GM13976 (cell line): ENCODE measurements around the gene MED8.

Source experiments
- DNase-seq: peaks from one replicate; pipeline ENCODE4 v3.0.0; 2012; ENCODE audit warnings: low spot score
- in situ Hi-C: fragments of 300-500 bp; cut with MboI; formaldehyde crosslinking; loops from one replicate; pipeline ENCODE4 v1.12.0; 2022; ENCODE audit warnings: low sequenced_read_pairs, mixed read lengths, inconsistent platforms; ENCODE audit not compliant: unreplicated experiment
- TF ChIP-seq, protein P1 (sequence below): IDR thresholded peaks from 2 replicates; pipeline ENCODE4 v1.5.1; 2012; ENCODE audit warnings: borderline replicate concordance, mild to moderate bottlenecking; ENCODE audit not compliant: insufficient read depth; ENCODE audit errors: extremely low read depth, missing control alignments, control extremely low read depth

The MED8 gene

DNA sequence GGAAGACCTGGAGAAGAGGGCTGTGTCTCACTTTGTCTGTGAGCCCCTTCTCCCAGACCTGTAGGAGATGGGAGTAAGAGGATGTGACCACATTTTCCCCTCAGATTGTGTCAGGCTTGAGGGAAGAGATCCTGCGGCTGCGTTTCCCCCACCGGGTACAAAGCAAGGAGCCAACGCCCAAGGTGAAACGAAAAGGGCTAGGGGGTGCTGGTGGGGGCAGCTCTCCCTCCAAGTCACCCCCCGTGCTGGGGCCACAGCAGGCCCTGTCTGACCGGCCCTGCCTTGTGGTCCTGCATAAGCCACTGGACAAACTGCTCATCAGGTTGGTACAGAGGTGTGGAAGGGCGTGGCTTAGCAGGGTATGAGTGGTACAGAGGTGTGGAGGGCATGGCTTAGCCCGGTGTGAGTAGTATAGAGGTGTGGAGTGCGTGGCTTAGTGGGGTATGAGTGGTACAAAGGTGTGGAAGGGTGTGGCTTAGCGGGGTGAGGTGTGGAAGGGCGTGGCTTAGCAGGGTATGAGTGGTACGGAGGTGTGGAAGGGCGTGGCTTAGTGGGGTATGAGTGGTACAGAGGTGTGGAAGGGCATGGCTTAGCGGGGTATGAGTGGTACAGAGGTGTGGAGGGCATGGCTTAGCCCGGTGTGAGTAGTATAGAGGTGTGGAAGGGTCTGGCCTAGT is 33.5 kb upstream of the MED8 start:
- in situ Hi-C loops: no loop called here
- DNase-seq: no peak
- TF ChIP-seq, protein P1, sequence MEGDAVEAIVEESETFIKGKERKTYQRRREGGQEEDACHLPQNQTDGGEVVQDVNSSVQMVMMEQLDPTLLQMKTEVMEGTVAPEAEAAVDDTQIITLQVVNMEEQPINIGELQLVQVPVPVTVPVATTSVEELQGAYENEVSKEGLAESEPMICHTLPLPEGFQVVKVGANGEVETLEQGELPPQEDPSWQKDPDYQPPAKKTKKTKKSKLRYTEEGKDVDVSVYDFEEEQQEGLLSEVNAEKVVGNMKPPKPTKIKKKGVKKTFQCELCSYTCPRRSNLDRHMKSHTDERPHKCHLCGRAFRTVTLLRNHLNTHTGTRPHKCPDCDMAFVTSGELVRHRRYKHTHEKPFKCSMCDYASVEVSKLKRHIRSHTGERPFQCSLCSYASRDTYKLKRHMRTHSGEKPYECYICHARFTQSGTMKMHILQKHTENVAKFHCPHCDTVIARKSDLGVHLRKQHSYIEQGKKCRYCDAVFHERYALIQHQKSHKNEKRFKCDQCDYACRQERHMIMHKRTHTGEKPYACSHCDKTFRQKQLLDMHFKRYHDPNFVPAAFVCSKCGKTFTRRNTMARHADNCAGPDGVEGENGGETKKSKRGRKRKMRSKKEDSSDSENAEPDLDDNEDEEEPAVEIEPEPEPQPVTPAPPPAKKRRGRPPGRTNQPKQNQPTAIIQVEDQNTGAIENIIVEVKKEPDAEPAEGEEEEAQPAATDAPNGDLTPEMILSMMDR: no peak

DNA sequence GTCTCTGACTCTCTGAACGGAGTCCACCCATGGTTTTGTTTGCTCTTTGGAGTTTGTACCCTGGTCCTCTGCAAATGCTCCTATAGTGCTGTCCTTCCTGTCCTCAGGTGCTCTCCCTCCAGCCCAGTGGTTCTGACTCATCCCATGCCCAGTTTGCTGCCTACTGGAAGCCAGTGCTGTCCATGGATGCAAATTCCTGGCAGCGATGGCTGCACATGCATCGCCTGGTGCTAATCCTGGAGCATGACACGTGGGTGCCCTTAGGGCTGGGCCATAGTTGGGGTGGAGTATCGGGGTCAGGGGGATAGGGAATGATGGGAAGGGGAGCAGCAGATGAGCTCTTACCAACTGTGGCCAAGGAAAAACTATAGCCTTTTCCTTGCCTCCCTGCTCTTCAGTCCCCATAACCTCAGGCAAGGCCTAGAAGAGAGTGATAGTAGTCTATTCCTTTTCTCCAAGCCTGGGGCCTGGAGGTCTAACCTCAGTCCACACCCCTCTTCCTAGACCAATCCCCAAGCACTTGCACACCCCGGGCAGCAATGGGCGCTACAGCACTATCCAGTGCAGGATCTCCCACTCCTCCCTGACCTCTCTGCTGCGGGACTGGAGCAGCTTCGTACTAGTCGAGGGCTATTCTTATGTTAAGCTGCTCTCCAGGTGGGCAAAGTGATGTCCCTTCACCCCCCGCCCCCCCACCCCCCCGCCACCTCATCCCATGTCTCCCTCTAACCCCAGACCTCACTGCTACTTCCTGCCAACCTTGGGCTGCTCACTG is 32.6 kb upstream of the MED8 start:
- TF ChIP-seq, protein P1: no peak
- in situ Hi-C loops: no loop called here
- DNase-seq: no peak

DNA sequence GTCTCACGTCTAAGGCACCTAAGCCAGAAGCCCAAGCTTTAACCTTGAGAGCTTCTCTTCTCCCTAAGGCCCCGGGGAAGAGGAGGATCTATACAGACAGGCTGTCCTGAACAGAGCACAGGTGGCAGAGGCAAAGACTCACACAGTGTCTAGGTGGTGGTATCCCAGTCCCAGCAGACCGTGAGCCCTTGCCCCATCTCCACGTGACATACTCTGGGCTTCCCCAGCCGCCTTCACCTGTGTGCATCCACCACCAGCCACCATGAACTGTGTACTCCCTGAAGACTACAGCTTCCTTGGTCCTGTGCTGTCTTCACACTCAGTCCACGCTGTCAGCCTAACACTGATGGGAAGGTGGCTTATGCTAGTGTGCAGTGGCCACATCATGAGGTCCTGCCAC is 31.8 kb upstream of the MED8 start:
- in situ Hi-C loops: no loop called here
- TF ChIP-seq, protein P1: no peak
- DNase-seq: no peak

DNA sequence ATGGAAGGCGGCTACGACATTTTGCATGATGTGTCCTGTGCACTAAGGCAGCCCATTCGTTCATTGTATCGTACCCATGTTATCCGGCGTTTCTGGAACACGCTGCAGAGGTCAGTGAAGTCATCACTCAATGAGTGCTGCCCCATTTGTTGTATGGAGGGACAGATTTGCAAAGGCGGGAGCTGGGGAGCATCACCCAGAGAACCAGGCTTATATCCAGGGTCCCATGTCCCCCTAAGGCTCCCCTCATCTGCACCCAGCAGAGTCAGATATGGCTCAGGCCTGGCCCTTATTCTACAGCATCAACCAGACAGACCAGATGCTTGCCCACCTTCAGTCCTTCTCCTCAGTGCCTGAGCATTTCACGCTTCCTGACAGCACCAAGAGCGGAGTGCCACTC is 31.3 kb upstream of the MED8 start:
- in situ Hi-C loops: no loop called here

DNA sequence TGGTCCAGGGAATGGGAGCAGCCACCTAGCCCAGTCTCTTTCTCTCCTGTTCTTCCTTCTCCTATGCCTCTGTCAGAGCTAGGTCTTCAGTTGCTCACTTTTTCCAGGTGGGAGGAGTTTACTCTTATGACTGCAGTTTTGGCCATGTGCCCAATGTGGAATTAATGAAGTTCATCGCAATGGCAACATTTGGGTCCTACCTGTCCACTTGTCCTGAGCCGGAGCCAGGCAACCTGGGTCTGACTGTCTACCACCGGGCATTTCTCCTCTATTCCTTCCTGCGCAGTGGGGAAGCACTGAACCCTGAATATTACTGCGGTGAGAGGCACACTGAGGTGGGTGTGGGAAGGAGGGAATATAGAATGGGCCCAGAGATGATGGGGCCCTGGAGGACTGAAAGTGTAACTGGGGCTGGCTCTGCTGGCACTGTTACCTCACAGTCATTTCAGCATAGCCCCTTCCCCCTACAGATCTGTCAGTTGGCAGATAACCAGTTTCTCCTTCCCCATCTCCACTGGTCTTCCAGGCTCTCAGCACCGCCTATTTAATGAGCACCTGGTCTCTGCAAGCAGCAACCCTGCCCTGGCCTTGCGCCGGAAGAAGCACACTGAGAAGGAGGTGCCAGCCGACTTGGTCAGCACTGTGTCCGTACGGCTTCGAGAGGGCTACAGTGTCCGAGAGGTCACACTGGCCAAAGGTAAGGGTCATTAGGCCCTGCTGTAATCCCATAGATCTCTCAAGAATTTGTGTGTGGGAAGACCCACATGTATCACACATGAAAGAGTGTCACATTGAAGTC is 30.2 kb upstream of the MED8 start:
- DNase-seq: no peak
- TF ChIP-seq, protein P1: no peak
- in situ Hi-C loops: loop anchor here (10.0 kb wide), 1 partner anchor 195 kb away; no protein-coding TSS in a partner anchor

More for the DNA sequence above, 31.3 kb upstream of the MED8 start:
- TF ChIP-seq, protein P1: no peak
- no peak for DNase-seq

DNA sequence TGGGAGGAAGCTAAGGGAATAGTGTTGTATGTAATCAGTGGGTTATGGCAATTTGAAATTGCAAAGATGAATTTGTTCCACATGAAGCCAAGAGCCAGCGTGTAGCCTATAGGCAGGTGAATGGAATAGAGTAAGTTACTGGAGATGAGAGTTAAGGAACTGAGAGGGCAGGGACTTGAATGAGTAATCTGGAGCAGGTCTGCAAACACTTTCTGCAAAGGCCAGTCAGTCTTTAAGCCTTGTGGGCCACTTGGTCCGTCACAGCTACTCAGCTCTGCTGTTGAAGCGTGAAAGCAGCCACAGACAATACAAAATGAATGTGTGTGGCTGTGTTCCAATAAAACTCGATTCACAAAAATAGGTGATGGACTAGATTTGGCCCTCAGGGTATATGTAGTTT is 29.3 kb upstream of the MED8 start:
- in situ Hi-C loops: loop anchor here (10.0 kb wide), 1 partner anchor 194 kb away; no protein-coding TSS in a partner anchor
- DNase-seq: no peak
- TF ChIP-seq, protein P1: no peak
